Fibroblast of pulmonary artery (primary cell): ENCODE data around the gene CLIP1.

Source experiments
- DNase-seq: peaks from one replicate; pipeline ENCODE4 v3.0.0-alpha.2; 2010; ENCODE audit warnings: low read depth
- H3K4me3 ChIP-seq: replicated peaks from 2 replicates; pipeline ENCODE4 v1.5.1; 2011; ENCODE audit warnings: low read depth, mild to moderate bottlenecking, control low read depth, low read length, moderate library complexity
- TF ChIP-seq, protein P1 (sequence below): IDR thresholded peaks from 2 replicates; pipeline ENCODE4 v1.5.1; 2011; ENCODE audit warnings: mild to moderate bottlenecking, control low read depth, low read length, inconsistent platforms; ENCODE audit errors: missing control alignments

Gene CLIP1

DNA sequence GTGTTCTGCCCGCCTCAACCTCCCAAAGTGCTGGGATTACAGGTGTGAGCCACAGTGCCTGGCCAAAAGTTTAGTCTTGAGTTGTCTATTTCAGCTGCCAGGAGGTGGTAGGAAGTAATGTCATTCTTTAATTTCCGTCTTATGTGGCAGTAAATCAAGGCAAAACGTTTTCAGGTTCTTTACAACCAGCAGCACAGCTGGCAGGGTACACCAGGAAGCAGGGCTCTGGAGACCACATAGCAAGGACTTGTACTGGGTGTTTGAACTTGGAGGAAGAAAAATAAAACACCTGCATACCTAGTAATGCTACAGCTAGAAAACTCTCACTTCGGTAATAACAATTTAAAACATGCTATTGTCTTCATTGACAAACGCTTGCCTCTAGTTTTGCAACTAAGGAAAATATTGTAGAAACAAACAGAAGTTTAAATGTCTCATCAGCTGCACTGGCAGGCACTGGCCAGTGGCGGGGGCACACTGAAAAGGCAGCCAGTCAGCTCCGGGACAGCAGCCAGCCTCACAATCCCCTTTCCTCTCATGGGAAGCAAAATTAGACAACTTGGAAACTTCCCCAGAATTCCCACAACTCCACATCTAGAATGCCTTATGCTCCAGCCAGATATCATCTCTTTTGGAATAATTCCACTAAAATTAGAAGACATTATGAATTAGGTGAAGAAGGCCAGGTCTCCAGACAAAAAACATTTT, 72.2 kb downstream of the CLIP1 start:
- no peak overlapping the region for H3K4me3 ChIP-seq
- peak; percentile 80 for DNase-seq
- TF ChIP-seq, protein P1, sequence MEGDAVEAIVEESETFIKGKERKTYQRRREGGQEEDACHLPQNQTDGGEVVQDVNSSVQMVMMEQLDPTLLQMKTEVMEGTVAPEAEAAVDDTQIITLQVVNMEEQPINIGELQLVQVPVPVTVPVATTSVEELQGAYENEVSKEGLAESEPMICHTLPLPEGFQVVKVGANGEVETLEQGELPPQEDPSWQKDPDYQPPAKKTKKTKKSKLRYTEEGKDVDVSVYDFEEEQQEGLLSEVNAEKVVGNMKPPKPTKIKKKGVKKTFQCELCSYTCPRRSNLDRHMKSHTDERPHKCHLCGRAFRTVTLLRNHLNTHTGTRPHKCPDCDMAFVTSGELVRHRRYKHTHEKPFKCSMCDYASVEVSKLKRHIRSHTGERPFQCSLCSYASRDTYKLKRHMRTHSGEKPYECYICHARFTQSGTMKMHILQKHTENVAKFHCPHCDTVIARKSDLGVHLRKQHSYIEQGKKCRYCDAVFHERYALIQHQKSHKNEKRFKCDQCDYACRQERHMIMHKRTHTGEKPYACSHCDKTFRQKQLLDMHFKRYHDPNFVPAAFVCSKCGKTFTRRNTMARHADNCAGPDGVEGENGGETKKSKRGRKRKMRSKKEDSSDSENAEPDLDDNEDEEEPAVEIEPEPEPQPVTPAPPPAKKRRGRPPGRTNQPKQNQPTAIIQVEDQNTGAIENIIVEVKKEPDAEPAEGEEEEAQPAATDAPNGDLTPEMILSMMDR: peak; percentile 44

- DNase-seq: no peak
- H3K4me3 ChIP-seq: no peak overlapping the region
- TF ChIP-seq, protein P1: no peak
Measured at GRCh38 chr12:122349078-122349477, 73.4 kb downstream of the CLIP1 start.

- no peak overlapping the region for H3K4me3 ChIP-seq
- DNase-seq: no peak
- TF ChIP-seq, protein P1: no peak
Measured at GRCh38 chr12:122348505-122348904, 74.0 kb downstream of the CLIP1 start.

- TF ChIP-seq, protein P1: no peak
- H3K4me3 ChIP-seq: no peak overlapping the region
- no peak for DNase-seq
Measured at GRCh38 chr12:122346054-122346453, 76.4 kb downstream of the CLIP1 start.

- TF ChIP-seq, protein P1: no peak
- H3K4me3 ChIP-seq: no peak overlapping the region
- no peak for DNase-seq
Measured at GRCh38 chr12:122345042-122345441, 77.4 kb downstream of the CLIP1 start.

GRCh38 chr12:122336015-122336946, 86.2 kb downstream of the CLIP1 start:
- H3K4me3 ChIP-seq: no peak overlapping the region
- DNase-seq: peak; percentile 63
- TF ChIP-seq, protein P1: peak; percentile 83
